Bronchial epithelial cell (primary cell): Measurements from ENCODE around the gene DPYSL4. TPM values are rescaled to one million over a fixed set of nuclear protein-coding genes. Genes with fewer than 3 reads are reported as not detected.

ENCODE experiments used
- DNase-seq: peaks from one replicate; pipeline ENCODE4 v3.0.0-alpha.2; 2010; ENCODE audit warnings: low read depth
- FAIRE-seq: peaks from 2 replicates; lab custom pipeline; 2011; peaks lifted over from hg19 to GRCh38; lab: Jason Lieb, UNC
- H3K27me3 ChIP-seq: 2 replicates; pipeline ENCODE4 v1.5.1; 2011; ENCODE audit warnings: low read length; ENCODE audit not compliant: control insufficient read depth, insufficient read depth
- H3K36me3 ChIP-seq: 2 replicates; pipeline ENCODE4 v1.5.1; 2011; ENCODE audit warnings: low read length; ENCODE audit not compliant: control insufficient read depth, insufficient read depth
- H3K4me3 ChIP-seq: 2 replicates; pipeline ENCODE4 v1.5.1; 2011; ENCODE audit warnings: mild to moderate bottlenecking, low read depth, low read length, control low read depth
- CTCF ChIP-seq: IDR thresholded peaks from 2 replicates; pipeline ENCODE4 v1.5.1; 2011; ENCODE audit warnings: mild to moderate bottlenecking, moderate library complexity, low read length, control low read depth, inconsistent platforms; ENCODE audit not compliant: insufficient read depth, severe bottlenecking
- total RNA-seq: library from RNA; depleted of rRNA; stranded (reverse); fragments of >200 nt; gene quantifications from 2 replicates; pipeline ENCODE4 v1.2.1, GENCODE V29; 2014

Gene DPYSL4
- total RNA-seq, 1 donor from 2014 or later: 0.26 TPM

GRCh38 chr10:132249226-132249724 lies 62.5 kb downstream of the DPYSL4 start:
- H3K27me3 ChIP-seq: no peaks in the 10 kb centered on the region
- no peaks in the 10 kb centered on the region for H3K36me3 ChIP-seq
- DNase-seq (no peak), FAIRE-seq (no peak)
- no peak overlapping the region for H3K4me3 ChIP-seq
- no peak for TF ChIP-seq CTCF

- Histone ChIP-seq H3K36me3 (no peaks in the 10 kb centered on the region), H3K27me3 (no peaks in the 10 kb centered on the region), H3K4me3 (no peak overlapping the region)
- no peak for TF ChIP-seq CTCF
- DNase-seq (no peak), FAIRE-seq (no peak)
Measured at GRCh38 chr10:132249824-132250375, 63.2 kb downstream of the DPYSL4 start.

- H3K27me3 ChIP-seq: no peaks in the 10 kb centered on the region
- H3K4me3 ChIP-seq: no peak overlapping the region
- FAIRE-seq (no peak), DNase-seq (no peak)
- no peak for TF ChIP-seq CTCF
- H3K36me3 ChIP-seq: no peaks in the 10 kb centered on the region
Measured at GRCh38 chr10:132250481-132251475, 64.0 kb downstream of the DPYSL4 start.

- no peak for TF ChIP-seq CTCF
- Histone ChIP-seq H3K36me3 (no peaks in the 10 kb centered on the region), H3K27me3 (no peaks in the 10 kb centered on the region), H3K4me3 (no peak overlapping the region)
- no peak for DNase-seq
- no peak for FAIRE-seq
Measured at GRCh38 chr10:132251928-132252327, 65.2 kb downstream of the DPYSL4 start.

- no peak for FAIRE-seq
Measured at GRCh38 chr10:132252412-132252811, 65.7 kb downstream of the DPYSL4 start.

More at GRCh38 chr10:132252412-132252811, 65.7 kb downstream of the DPYSL4 start:
- no peaks in the 10 kb centered on the region for H3K27me3 ChIP-seq
- no peaks in the 10 kb centered on the region for H3K36me3 ChIP-seq
- H3K4me3 ChIP-seq: no peak overlapping the region
- DNase-seq: no peak
- TF ChIP-seq CTCF: no peak
